DOHH2 (cell line): ENCODE data around the gene IL13RA1.

ENCODE experiments used
- H3F3A ChIP-seq: fragments of 200-600 bp; sonication (generic), shearing (Covaris generic); 2 replicates; pipeline ENCODE4 v1.6.0; 2016; ENCODE audit warnings: antibody characterized with exemption, mild to moderate bottlenecking; ENCODE audit not compliant: control insufficient read depth, insufficient read depth
- H3K27ac ChIP-seq: fragments of 200-600 bp; sonication (generic); 2 replicates; pipeline ENCODE4 v1.5.1; 2014; ENCODE audit warnings: low read depth, mild to moderate bottlenecking, low read length, moderate library complexity
- H3K27me3 ChIP-seq: fragments of 200-600 bp; sonication (generic); 2 replicates; pipeline ENCODE4 v1.6.1; 2014; ENCODE audit warnings: mild to moderate bottlenecking, low read length, mixed read lengths; ENCODE audit not compliant: control insufficient read depth
- H3K36me3 ChIP-seq: fragments of 200-600 bp; sonication (generic); 2 replicates; pipeline ENCODE4 v1.6.1; 2014; ENCODE audit warnings: mild to moderate bottlenecking, low read length, moderate library complexity, mixed read lengths; ENCODE audit not compliant: control insufficient read depth
- H3K4me1 ChIP-seq: fragments of 200-600 bp; sonication (generic); 2 replicates; pipeline ENCODE4 v1.6.1; 2014; ENCODE audit warnings: mild to moderate bottlenecking, low read length, mixed read lengths; ENCODE audit not compliant: control insufficient read depth
- H3K4me2 ChIP-seq: fragments of 200-600 bp; sonication (generic); 2 replicates; pipeline ENCODE4 v1.6.0; 2014; ENCODE audit warnings: mild to moderate bottlenecking, low read length, moderate library complexity
- H3K4me3 ChIP-seq: fragments of 200-600 bp; sonication (generic); 2 replicates; pipeline ENCODE4 v1.5.1; 2014; ENCODE audit warnings: mild to moderate bottlenecking, low read length, mixed read lengths
- H3K79me2 ChIP-seq: fragments of 200-600 bp; sonication (generic); 2 replicates; pipeline ENCODE4 v1.6.1; 2014; ENCODE audit warnings: mild to moderate bottlenecking, low read length, mixed read lengths; ENCODE audit not compliant: control insufficient read depth
- H3K9me2 ChIP-seq: fragments of 200-600 bp; sonication (generic); replicated peaks from 2 replicates; pipeline ENCODE4 v1.6.1; 2014; ENCODE audit warnings: mild to moderate bottlenecking, low read length, mixed read lengths; ENCODE audit not compliant: control insufficient read depth
- H3K9me3 ChIP-seq: fragments of 200-600 bp; sonication (generic); 2 replicates; pipeline ENCODE4 v1.6.1; 2014; ENCODE audit warnings: antibody characterized with exemption, low read length, mixed read lengths; ENCODE audit not compliant: control insufficient read depth, insufficient read depth
- H4K20me1 ChIP-seq: fragments of 200-600 bp; sonication (generic); 2 replicates; pipeline ENCODE4 v1.6.0; 2014; ENCODE audit warnings: low read depth, mild to moderate bottlenecking, antibody characterized with exemption, low read length, moderate library complexity; ENCODE audit not compliant: control insufficient read depth, insufficient read depth
- CTCF ChIP-seq: fragments of 200-600 bp; sonication (generic); IDR thresholded peaks from one replicate; pipeline ENCODE4 v1.5.1; 2014; ENCODE audit warnings: antibody characterized with exemption, mild to moderate bottlenecking, low read depth, low read length; ENCODE audit not compliant: poor library complexity, severe bottlenecking
- EZH2phosphoT487 ChIP-seq: fragments of 200-600 bp; sonication (generic); IDR thresholded peaks from 2 replicates; pipeline ENCODE4 v1.6.1; 2017; ENCODE audit warnings: borderline replicate concordance, mild to moderate bottlenecking, antibody characterized with exemption, low read length, moderate library complexity, mixed read lengths

The IL13RA1 gene

GRCh38 chrX:118698516-118699170, 28.8 kb upstream of the IL13RA1 start:
- H4K20me1 ChIP-seq = no peaks in the 10 kb centered on the region
- H3K4me3 ChIP-seq = no peak overlapping the region
- no peaks in the 10 kb centered on the region for H3F3A ChIP-seq
- H3K27ac ChIP-seq = no peak overlapping the region
- no peaks in the 10 kb centered on the region for H3K79me2 ChIP-seq
- no peaks in the 10 kb centered on the region for H3K27me3 ChIP-seq
- H3K4me1 ChIP-seq = peaks cover 7% of the 10 kb centered on the region
- TF ChIP-seq EZH2phosphoT487 = no peak
- no peak for TF ChIP-seq CTCF
- no peaks in the 10 kb centered on the region for H3K36me3 ChIP-seq
- H3K9me2 ChIP-seq = no peaks in the 10 kb centered on the region
- no peaks in the 10 kb centered on the region for H3K9me3 ChIP-seq
- no peak overlapping the region for H3K4me2 ChIP-seq

GRCh38 chrX:118702741-118703140, 24.7 kb upstream of the IL13RA1 start:
- Histone ChIP-seq H3K36me3 (no peaks in the 10 kb centered on the region), H3K4me3 (no peak overlapping the region), H3K9me2 (no peaks in the 10 kb centered on the region), H3K27ac (no peak overlapping the region), H3K4me2 (no peak overlapping the region), H3K27me3 (no peaks in the 10 kb centered on the region), H3F3A (no peaks in the 10 kb centered on the region), H3K4me1 (peaks cover 7% of the 10 kb centered on the region), H3K79me2 (no peaks in the 10 kb centered on the region), H3K9me3 (no peaks in the 10 kb centered on the region), H4K20me1 (no peaks in the 10 kb centered on the region)
- no peak for TF ChIP-seq CTCF

GRCh38 chrX:118706681-118707080, 20.7 kb upstream of the IL13RA1 start:
- no peaks in the 10 kb centered on the region for H3K4me1 ChIP-seq
- H3K9me2 ChIP-seq = no peaks in the 10 kb centered on the region
- H3K27me3 ChIP-seq = no peaks in the 10 kb centered on the region
- H3K9me3 ChIP-seq = no peaks in the 10 kb centered on the region
- no peaks in the 10 kb centered on the region for H3K79me2 ChIP-seq
- H3K4me3 ChIP-seq = no peak overlapping the region
- no peaks in the 10 kb centered on the region for H4K20me1 ChIP-seq
- no peaks in the 10 kb centered on the region for H3F3A ChIP-seq
- H3K27ac ChIP-seq = no peak overlapping the region
- H3K4me2 ChIP-seq = no peak overlapping the region
- TF ChIP-seq CTCF (no peak), EZH2phosphoT487 (no peak)
- H3K36me3 ChIP-seq = no peaks in the 10 kb centered on the region
